Activated CD4-positive, alpha-beta T cell treated with anti-CD3 and anti-CD28 coated beads for 48 hours (primary cell): ENCODE results near the gene PAPLN.
"Not testable (repeated sequence)": the region's sequence is repeated elsewhere in the genome, so short reads cannot be mapped to it uniquely, and the experiment has no call there.

Source experiments
- DNase-seq: peaks from one replicate; pipeline ENCODE4 v3.0.0-alpha.2; 2020

The PAPLN gene

GRCh38 chr14:73293782-73294781, 56.8 kb downstream of the PAPLN start:
- no peak for DNase-seq

DNA sequence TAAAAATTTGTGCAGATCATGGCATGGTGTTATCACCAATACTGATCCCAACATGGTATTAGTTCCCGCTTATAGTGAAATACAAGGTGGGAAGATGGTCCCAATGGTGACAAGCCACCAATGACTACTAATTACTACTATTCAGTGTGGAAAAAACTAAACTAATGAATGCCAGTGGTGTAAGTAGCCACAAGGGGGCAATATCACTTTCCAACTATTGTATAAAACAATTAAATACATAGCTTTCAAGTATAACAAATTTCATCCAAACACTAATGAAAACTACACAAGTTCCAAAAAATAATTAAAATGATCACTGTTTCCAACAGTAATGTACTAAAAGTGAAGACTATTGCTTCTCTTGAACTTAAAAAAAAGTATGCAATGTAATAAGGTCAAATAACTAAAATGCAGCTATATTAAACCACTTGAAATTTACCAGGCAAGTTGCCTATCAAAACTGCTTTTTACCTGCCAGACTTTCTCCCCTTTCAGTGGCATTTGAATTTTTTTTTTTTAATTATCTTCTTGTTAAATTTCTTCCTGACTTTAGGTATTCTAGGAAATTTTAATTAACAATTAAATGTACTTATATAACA, 58.0 kb downstream of the PAPLN start:
- DNase-seq = no peak

DNA sequence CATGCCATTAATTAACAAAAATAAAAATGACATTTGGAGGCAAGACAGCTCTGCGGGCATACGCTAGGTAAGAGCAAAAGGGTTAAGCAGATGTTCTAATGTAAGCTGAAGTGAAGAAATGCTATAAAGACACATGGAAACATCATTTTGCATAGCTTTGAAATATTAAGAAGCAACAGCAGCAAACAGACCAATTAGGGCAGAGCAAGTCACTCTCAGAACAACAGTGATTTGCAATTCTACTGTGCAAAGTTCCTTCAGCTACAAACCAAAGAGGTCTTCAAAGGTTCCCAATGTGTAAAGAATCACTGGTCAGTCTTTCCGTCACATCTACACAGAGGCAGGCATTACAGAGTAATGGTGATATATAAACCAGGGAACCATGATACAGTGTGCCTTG, 68.2 kb downstream of the PAPLN start:
- DNase-seq = no peak

GRCh38 chr14:73307261-73307660, 70.0 kb downstream of the PAPLN start:
- no peak for DNase-seq

- DNase-seq = not testable (repeated sequence)
Measured at GRCh38 chr14:73309207-73309606, 71.9 kb downstream of the PAPLN start.

GRCh38 chr14:73311708-73312030, 74.4 kb downstream of the PAPLN start:
- no peak for DNase-seq

- DNase-seq = no peak
Measured at GRCh38 chr14:73312687-73313086, 75.4 kb downstream of the PAPLN start.

GRCh38 chr14:73313151-73313550, 75.8 kb downstream of the PAPLN start:
- DNase-seq = no peak

- no peak for DNase-seq
Measured at GRCh38 chr14:73323896-73324399, 86.6 kb downstream of the PAPLN start.
